ENCODE measurements around the gene HSPBP1. TPM values are rescaled to one million over a fixed set of nuclear protein-coding genes. Genes with fewer than 3 reads are reported as not detected.

The HSPBP1 gene
- total and polyA plus RNA-seq, 2 of the 13 experiments (the other 11 are each of a cell fraction or from before 2014, with no cell fraction given), result 22.3 to 33.7 TPM

GRCh38 chr19:55257461-55258420 is 22.2 kb downstream of the HSPBP1 start (continued):
- TF ChIP-seq FOXP1 (IDR thresholded peaks at IDR 0.05) (no peak), FOXP1 (CRISPR knock-in tag; IDR thresholded peaks at IDR 0.05) (no peak), HDAC1 (CRISPR knock-in tag; IDR thresholded peaks at IDR 0.05) (peak; percentile 31; the same call in 1 of the 2 replicates), NFE2L2 (IDR thresholded peaks at IDR 0.05; ENCODE audit: low read length) (no peak), TBX2 (CRISPR knock-in tag; IDR thresholded peaks at IDR 0.05; ENCODE audit: borderline replicate concordance) (peak; percentile 30; the same call in 1 of the 2 replicates), ATM (IDR thresholded peaks at IDR 0.05; ENCODE audit: borderline replicate concordance) (no peak), ZNF329 (CRISPR knock-in tag; IDR thresholded peaks at IDR 0.05; ENCODE audit: low read depth) (0 out of 2 replicates have a peak, but pooled peaks have one; percentile 6), MAX (IDR thresholded peaks at IDR 0.05) (peak; percentile 78), ZNF18 (CRISPR knock-in tag; IDR thresholded peaks at IDR 0.05; ENCODE audit: insufficient replicate concordance) (no peak), ZNF431 (CRISPR knock-in tag; IDR thresholded peaks at IDR 0.05; ENCODE audit: borderline replicate concordance, low read depth) (0 out of 2 replicates have a peak, but pooled peaks have one; percentile 34), ELF3 (CRISPR knock-in tag; IDR thresholded peaks at IDR 0.05) (no peak), ZSCAN31 (CRISPR knock-in tag; IDR thresholded peaks at IDR 0.05; ENCODE audit: low read depth) (peak; percentile 44; the same call in 1 of the 2 replicates), ZNF274 (CRISPR knock-in tag; IDR thresholded peaks at IDR 0.05) (no peak), ZNF891 (CRISPR knock-in tag; IDR thresholded peaks at IDR 0.05) (no peak), MXD1 (CRISPR knock-in tag; IDR thresholded peaks at IDR 0.05) (0 out of 2 replicates have a peak, but pooled peaks have one; percentile 18), ZNF235 (CRISPR knock-in tag; IDR thresholded peaks at IDR 0.05; ENCODE audit: borderline replicate concordance) (no peak), U2AF2 (IDR thresholded peaks at IDR 0.05; ENCODE audit: low read depth, low read length) (no peak), ZNF263 (CRISPR knock-in tag; IDR thresholded peaks at IDR 0.05) (no peak), ZFY (CRISPR knock-in tag; IDR thresholded peaks at IDR 0.05) (peak; percentile 16; the same call in 1 of the 2 replicates), RBM39 (IDR thresholded peaks at IDR 0.05; ENCODE audit: low read depth, low read length, poor library complexity, severe bottlenecking) (peak; percentile 38), ZNF558 (CRISPR knock-in tag; IDR thresholded peaks at IDR 0.05; ENCODE audit: borderline replicate concordance) (0 out of 2 replicates have a peak, but pooled peaks have one; percentile 53), ISX (CRISPR knock-in tag; conservative IDR thresholded peaks at IDR 0.05) (0 out of 2 replicates have a peak, but pooled peaks have one; percentile 35), POGK (CRISPR knock-in tag; conservative IDR thresholded peaks at IDR 0.05) (peak; percentile 76), MED1 (CRISPR knock-in tag; IDR thresholded peaks at IDR 0.05) (0 out of 2 replicates have a peak, but pooled peaks have one; percentile 9), PHF8 (CRISPR knock-in tag; IDR thresholded peaks at IDR 0.05) (peak; percentile 62), ZFX (CRISPR knock-in tag; IDR thresholded peaks at IDR 0.05; ENCODE audit: low read depth) (peak; percentile 41), TGIF2 (CRISPR knock-in tag; IDR thresholded peaks at IDR 0.05) (peak; percentile 99)

Data from HepG2 (cell line).